Fibroblast of skin of left quadriceps (primary cell): ENCODE measurements around the gene LRP6.

Experiments
- DNase-seq, 2 experiments: peaks; one replicate each; pipeline ENCODE4 v3.0.0-alpha.2; 2013; ENCODE audit warnings: low read depth in 2 of 2

Gene LRP6

GRCh38 chr12:12072064-12072760 is 194.6 kb downstream of the LRP6 start:
- DNase-seq, result no peak

GRCh38 chr12:12070674-12071656 is 195.9 kb downstream of the LRP6 start, which contains the start of gene BCL2L14:
TSS of gene BCL2L14 (plus strand) at chr12:12070939. CDS start at chr12:12079306, 8,367 bp downstream.
- no peak for DNase-seq

GRCh38 chr12:12069821-12070548 is 196.9 kb downstream of the LRP6 start:
- DNase-seq, result no peak

- no peak for DNase-seq
These were observed 198.1 kb downstream of the LRP6 start for GRCh38 chr12:12068751-12069150.
